Stimulated activated CD8-positive, alpha-beta memory T cell treated with anti-CD3 and anti-CD28 coated beads, Interleukin-7, amount 100 ng/mL, for 24 hours (primary cell): Measurements from ENCODE around the gene SOAT2.
"Not testable (repeated sequence)": the region's sequence is repeated elsewhere in the genome, so short reads cannot be mapped to it uniquely, and the experiment has no call there.

Experiments
- DNase-seq: peaks from one replicate; pipeline ENCODE4 v3.0.0-alpha.2; 2020; ENCODE audit warnings: low read depth

Gene SOAT2

GRCh38 chr12:53101931-53102781, 1.1 kb upstream of the SOAT2 start:
- DNase-seq, result no peak

GRCh38 chr12:53103860-53104305, 597 bp downstream of the SOAT2 start:
- no peak for DNase-seq

- DNase-seq, result no peak
Measured at GRCh38 chr12:53105256-53105655, 2.0 kb downstream of the SOAT2 start.

- DNase-seq, result no peak
Measured at GRCh38 chr12:53105712-53106439, 2.6 kb downstream of the SOAT2 start.

GRCh38 chr12:53107122-53107521, 3.8 kb downstream of the SOAT2 start:
- no peak for DNase-seq

- DNase-seq, result not testable (repeated sequence)
Measured at GRCh38 chr12:53112431-53112830, 9.1 kb downstream of the SOAT2 start.

- DNase-seq, result no peak
Measured at GRCh38 chr12:53113136-53113705, 9.9 kb downstream of the SOAT2 start.

GRCh38 chr12:53113951-53114350, 10.7 kb downstream of the SOAT2 start:
- no peak for DNase-seq

- DNase-seq, result no peak
Measured at GRCh38 chr12:53115112-53115890, 12.0 kb downstream of the SOAT2 start.

- no peak for DNase-seq
Measured at GRCh38 chr12:53115891-53116648, 12.8 kb downstream of the SOAT2 start.

GRCh38 chr12:53118751-53119300, 15.5 kb downstream of the SOAT2 start:
- no peak for DNase-seq

GRCh38 chr12:53120685-53121525, 17.6 kb downstream of the SOAT2 start:
- DNase-seq, result no peak

- no peak for DNase-seq
Measured at GRCh38 chr12:53122961-53123468, 19.7 kb downstream of the SOAT2 start.

- no peak for DNase-seq
Measured at GRCh38 chr12:53123578-53124351, 20.5 kb downstream of the SOAT2 start.

- DNase-seq, result no peak
Measured at GRCh38 chr12:53124352-53124723, 21.1 kb downstream of the SOAT2 start.

- no peak for DNase-seq
Measured at GRCh38 chr12:53127169-53127568, 23.9 kb downstream of the SOAT2 start.

- no peak for DNase-seq
Measured at GRCh38 chr12:53128780-53129569, 25.7 kb downstream of the SOAT2 start.

GRCh38 chr12:53131844-53132243, 28.6 kb downstream of the SOAT2 start:
- no peak for DNase-seq
